Right ventricle myocardium inferior (tissue), 1 donor: Measurements from ENCODE around the gene NKIRAS2. TPM values are rescaled to one million over a fixed set of nuclear protein-coding genes. Genes with fewer than 3 reads are reported as not detected.

ENCODE experiments used
- ATAC-seq: fragments of 200-7000 bp; cut with Tn5 transposase; one replicate; pipeline ENCODE4 v1.9.1; 2020; ENCODE audit warnings: mild to moderate bottlenecking, moderate library complexity
- DNase-seq: peaks from one replicate; pipeline ENCODE4 v3.0.0; 2021; ENCODE audit errors: missing footprints
- intact Hi-C: fragments of 100-400 bp; cut with DNase I; formaldehyde crosslinking; loops from one replicate; pipeline ENCODE4 v1.11.0; 2022
- long read RNA-seq: library from polyadenylated mRNA; unstranded; transcript quantifications from one replicate; pipeline ENCODE4 v2.0.0, GENCODE V29; 2021
- total RNA-seq: library from RNA; stranded (reverse); fragmentation: NEBNext Ultra II Directional; extraction: Animal tissue kit (Norgen Biotek cat#: 25700); gene quantifications from one replicate; pipeline ENCODE4 v1.2.1, GENCODE V29; 2021
- donor health status: DM: no; HTN: yes; CAD: no; lungs with severe emphysema.

NKIRAS2 gene
- 47.1 TPM for total RNA-seq
- long read RNA-seq, full-length matches to known transcripts = 46 of 58 reads
- long read RNA-seq, partial matches to known transcripts = 0 of 58 reads
- long read RNA-seq, other reads (novel, unspliced or antisense) = 12 of 58 reads

- peak; percentile 98 for DNase-seq
- ATAC-seq = peak; percentile 80
- intact Hi-C loops = loop anchor here (10.0 kb wide), 1 partner anchor 505 kb away; no protein-coding TSS in a partner anchor
Observed at GRCh38 chr17:42019509-42020404, at the start of gene NKIRAS2. Gene NKIRAS2, plus strand, starts transcription at chr17:42020090. Its CDS starts 1,488 bp downstream, at chr17:42021578.

GRCh38 chr17:41970901-41971331, 49.0 kb upstream of the NKIRAS2 start:
- DNase-seq (no peak), ATAC-seq (no peak)
- intact Hi-C loops = no loop called here

- no peak for DNase-seq
- intact Hi-C loops = no loop called here
- ATAC-seq = no peak
Observed at GRCh38 chr17:41971721-41972523, 48.0 kb upstream of the NKIRAS2 start.

GRCh38 chr17:41972571-41973407, 47.1 kb upstream of the NKIRAS2 start:
- intact Hi-C loops = no loop called here
- DNase-seq (no peak), ATAC-seq (peak; percentile 38)

- ATAC-seq (peak; percentile 1), DNase-seq (no peak)
- intact Hi-C loops = no loop called here
Observed at GRCh38 chr17:41973408-41973811, 46.5 kb upstream of the NKIRAS2 start.

- DNase-seq (no peak), ATAC-seq (no peak)
- intact Hi-C loops = no loop called here
Observed at GRCh38 chr17:41974031-41974430, 45.9 kb upstream of the NKIRAS2 start.

GRCh38 chr17:41974658-41975057, 45.2 kb upstream of the NKIRAS2 start:
- intact Hi-C loops = no loop called here
- DNase-seq (no peak), ATAC-seq (no peak)

- DNase-seq = no peak
- intact Hi-C loops = no loop called here
- ATAC-seq = no peak
Observed at GRCh38 chr17:41975099-41976083, 44.5 kb upstream of the NKIRAS2 start.

GRCh38 chr17:41976142-41976768, 43.6 kb upstream of the NKIRAS2 start:
- intact Hi-C loops = no loop called here
- no peak for DNase-seq
- no peak for ATAC-seq

- intact Hi-C loops = no loop called here
- DNase-seq (no peak), ATAC-seq (no peak)
Observed at GRCh38 chr17:41977991-41978390, 41.9 kb upstream of the NKIRAS2 start.

- intact Hi-C loops = no loop called here
- ATAC-seq = no peak
- DNase-seq = no peak
Observed at GRCh38 chr17:41982026-41982760, 37.7 kb upstream of the NKIRAS2 start.

GRCh38 chr17:41984454-41984853, 35.4 kb upstream of the NKIRAS2 start:
- no peak for DNase-seq
- intact Hi-C loops = no loop called here

GRCh38 chr17:41985919-41986318, 34.0 kb upstream of the NKIRAS2 start:
- no peak for DNase-seq
- ATAC-seq = no peak
- intact Hi-C loops = no loop called here

More at GRCh38 chr17:41984454-41984853, 35.4 kb upstream of the NKIRAS2 start:
- no peak for ATAC-seq

GRCh38 chr17:41986634-41987033, 33.3 kb upstream of the NKIRAS2 start:
- DNase-seq (no peak), ATAC-seq (no peak)
- intact Hi-C loops = no loop called here

GRCh38 chr17:41987642-41988041, 32.2 kb upstream of the NKIRAS2 start:
- DNase-seq (no peak), ATAC-seq (no peak)
- intact Hi-C loops = no loop called here

- intact Hi-C loops = no loop called here
- ATAC-seq (no peak), DNase-seq (no peak)
Observed at GRCh38 chr17:41988418-41988817, 31.5 kb upstream of the NKIRAS2 start.
